Measurements from ENCODE around the gene MRPL53. TPM values are rescaled to one million over a fixed set of nuclear protein-coding genes. Genes with fewer than 3 reads are reported as not detected.

MRPL53 gene
- total and polyA plus RNA-seq, 2 of the 13 experiments (the other 11 are each of a cell fraction or from before 2014, with no cell fraction given) = 34.3 to 51.9 TPM

DNA sequence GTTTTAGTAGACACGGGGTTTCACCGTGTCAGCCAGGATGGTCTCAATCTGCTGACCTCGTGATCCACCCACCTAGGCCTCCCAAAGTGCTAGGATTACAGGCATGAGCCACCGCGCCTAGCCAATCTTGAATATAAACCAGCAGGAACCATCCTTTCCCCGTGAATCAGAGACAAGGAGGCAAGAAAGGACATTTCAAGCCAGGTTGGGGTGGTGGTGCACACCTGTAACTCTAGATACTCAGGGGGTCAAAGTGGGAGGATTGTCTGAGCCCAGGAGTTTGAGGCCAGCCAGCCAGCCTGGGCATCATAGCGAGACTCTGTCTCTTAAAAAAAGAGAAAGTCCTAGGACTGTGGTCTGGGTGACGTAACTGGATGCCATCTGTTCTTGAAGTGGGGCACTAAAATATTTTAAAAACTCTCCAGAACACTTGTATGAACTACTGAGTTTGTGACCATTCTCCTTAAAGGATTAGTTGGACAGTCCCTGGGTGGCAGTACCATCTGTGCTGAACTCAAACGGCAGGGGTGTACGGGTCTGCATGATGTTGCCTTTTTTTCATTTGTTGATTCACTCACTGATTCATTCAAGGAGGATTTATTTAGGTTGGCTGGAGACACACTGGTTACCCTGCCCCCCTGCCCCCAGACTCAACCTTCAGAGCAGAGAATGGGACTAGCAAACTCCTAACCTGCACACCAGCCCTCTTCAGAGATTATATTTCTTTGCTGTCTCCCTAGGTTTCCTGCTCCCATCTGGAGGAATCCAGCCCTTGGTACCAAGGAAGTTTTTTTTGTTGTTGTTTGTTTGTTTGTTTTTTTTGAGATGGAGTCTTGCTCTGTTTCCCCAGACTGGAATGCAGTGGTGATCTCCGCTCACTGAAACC is 38.9 kb upstream of the MRPL53 start (continued):
- TF ChIP-seq, protein P1, sequence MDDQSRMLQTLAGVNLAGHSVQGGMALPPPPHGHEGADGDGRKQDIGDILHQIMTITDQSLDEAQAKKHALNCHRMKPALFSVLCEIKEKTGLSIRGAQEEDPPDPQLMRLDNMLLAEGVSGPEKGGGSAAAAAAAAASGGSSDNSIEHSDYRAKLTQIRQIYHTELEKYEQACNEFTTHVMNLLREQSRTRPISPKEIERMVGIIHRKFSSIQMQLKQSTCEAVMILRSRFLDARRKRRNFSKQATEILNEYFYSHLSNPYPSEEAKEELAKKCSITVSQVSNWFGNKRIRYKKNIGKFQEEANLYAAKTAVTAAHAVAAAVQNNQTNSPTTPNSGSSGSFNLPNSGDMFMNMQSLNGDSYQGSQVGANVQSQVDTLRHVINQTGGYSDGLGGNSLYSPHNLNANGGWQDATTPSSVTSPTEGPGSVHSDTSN (CRISPR knock-in tag; IDR thresholded peaks at IDR 0.05; ENCODE audit: borderline replicate concordance) = no peak
- TF ChIP-seq KDM5A (IDR thresholded peaks at IDR 0.05; ENCODE audit: borderline replicate concordance, low read length) (no peak), MED8 (CRISPR knock-in tag; IDR thresholded peaks at IDR 0.05; ENCODE audit: insufficient replicate concordance) (peak; percentile 42), SMAD3 (CRISPR knock-in tag; IDR thresholded peaks at IDR 0.05) (no peak), HIVEP1 (CRISPR knock-in tag; IDR thresholded peaks at IDR 0.05) (0 out of 2 replicates have a peak, but pooled peaks have one; percentile 46), ZBTB38 (CRISPR knock-in tag; IDR thresholded peaks at IDR 0.05) (no peak), NONO (IDR thresholded peaks at IDR 0.05) (no peak), NONO (CRISPR knock-in tag; conservative IDR thresholded peaks at IDR 0.05) (peak; percentile 39; the same call in 1 of the 2 replicates), PHF21A (CRISPR knock-in tag; IDR thresholded peaks at IDR 0.05) (no peak), CAMTA2 (CRISPR knock-in tag; IDR thresholded peaks at IDR 0.05; ENCODE audit: borderline replicate concordance) (0 out of 2 replicates have a peak, but pooled peaks have one; percentile 72), POLR2A (IDR thresholded peaks at IDR 0.05; ENCODE audit: insufficient read depth in 1 of 2, low read depth in 2 of 2, low read length in 2 of 2) (peak in 1 of 2 experiments; percentile 18; a peak in 1 of 4 replicates), ZNF629 (CRISPR knock-in tag; conservative IDR thresholded peaks at IDR 0.05) (0 out of 2 replicates have a peak, but pooled peaks have one; percentile 43), ARNT (IDR thresholded peaks at IDR 0.05) (no peak)
- TF ChIP-seq, protein P2, sequence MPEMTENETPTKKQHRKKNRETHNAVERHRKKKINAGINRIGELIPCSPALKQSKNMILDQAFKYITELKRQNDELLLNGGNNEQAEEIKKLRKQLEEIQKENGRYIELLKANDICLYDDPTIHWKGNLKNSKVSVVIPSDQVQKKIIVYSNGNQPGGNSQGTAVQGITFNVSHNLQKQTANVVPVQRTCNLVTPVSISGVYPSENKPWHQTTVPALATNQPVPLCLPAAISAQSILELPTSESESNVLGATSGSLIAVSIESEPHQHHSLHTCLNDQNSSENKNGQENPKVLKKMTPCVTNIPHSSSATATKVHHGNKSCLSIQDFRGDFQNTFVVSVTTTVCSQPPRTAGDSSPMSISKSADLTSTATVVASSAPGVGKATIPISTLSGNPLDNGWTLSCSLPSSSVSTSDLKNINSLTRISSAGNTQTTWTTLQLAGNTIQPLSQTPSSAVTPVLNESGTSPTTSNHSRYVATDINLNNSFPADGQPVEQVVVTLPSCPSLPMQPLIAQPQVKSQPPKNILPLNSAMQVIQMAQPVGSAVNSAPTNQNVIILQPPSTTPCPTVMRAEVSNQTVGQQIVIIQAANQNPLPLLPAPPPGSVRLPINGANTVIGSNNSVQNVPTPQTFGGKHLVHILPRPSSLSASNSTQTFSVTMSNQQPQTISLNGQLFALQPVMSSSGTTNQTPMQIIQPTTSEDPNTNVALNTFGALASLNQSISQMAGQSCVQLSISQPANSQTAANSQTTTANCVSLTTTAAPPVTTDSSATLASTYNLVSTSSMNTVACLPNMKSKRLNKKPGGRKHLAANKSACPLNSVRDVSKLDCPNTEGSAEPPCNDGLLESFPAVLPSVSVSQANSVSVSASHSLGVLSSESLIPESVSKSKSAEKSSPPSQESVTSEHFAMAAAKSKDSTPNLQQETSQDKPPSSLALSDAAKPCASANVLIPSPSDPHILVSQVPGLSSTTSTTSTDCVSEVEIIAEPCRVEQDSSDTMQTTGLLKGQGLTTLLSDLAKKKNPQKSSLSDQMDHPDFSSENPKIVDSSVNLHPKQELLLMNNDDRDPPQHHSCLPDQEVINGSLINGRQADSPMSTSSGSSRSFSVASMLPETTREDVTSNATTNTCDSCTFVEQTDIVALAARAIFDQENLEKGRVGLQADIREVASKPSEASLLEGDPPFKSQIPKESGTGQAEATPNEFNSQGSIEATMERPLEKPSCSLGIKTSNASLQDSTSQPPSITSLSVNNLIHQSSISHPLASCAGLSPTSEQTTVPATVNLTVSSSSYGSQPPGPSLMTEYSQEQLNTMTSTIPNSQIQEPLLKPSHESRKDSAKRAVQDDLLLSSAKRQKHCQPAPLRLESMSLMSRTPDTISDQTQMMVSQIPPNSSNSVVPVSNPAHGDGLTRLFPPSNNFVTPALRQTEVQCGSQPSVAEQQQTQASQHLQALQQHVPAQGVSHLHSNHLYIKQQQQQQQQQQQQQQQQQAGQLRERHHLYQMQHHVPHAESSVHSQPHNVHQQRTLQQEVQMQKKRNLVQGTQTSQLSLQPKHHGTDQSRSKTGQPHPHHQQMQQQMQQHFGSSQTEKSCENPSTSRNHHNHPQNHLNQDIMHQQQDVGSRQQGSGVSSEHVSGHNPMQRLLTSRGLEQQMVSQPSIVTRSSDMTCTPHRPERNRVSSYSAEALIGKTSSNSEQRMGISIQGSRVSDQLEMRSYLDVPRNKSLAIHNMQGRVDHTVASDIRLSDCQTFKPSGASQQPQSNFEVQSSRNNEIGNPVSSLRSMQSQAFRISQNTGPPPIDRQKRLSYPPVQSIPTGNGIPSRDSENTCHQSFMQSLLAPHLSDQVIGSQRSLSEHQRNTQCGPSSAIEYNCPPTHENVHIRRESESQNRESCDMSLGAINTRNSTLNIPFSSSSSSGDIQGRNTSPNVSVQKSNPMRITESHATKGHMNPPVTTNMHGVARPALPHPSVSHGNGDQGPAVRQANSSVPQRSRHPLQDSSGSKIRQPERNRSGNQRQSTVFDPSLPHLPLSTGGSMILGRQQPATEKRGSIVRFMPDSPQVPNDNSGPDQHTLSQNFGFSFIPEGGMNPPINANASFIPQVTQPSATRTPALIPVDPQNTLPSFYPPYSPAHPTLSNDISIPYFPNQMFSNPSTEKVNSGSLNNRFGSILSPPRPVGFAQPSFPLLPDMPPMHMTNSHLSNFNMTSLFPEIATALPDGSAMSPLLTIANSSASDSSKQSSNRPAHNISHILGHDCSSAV (CRISPR knock-in tag; IDR thresholded peaks at IDR 0.05; ENCODE audit: borderline replicate concordance) = no peak
- TF ChIP-seq, protein P3, sequence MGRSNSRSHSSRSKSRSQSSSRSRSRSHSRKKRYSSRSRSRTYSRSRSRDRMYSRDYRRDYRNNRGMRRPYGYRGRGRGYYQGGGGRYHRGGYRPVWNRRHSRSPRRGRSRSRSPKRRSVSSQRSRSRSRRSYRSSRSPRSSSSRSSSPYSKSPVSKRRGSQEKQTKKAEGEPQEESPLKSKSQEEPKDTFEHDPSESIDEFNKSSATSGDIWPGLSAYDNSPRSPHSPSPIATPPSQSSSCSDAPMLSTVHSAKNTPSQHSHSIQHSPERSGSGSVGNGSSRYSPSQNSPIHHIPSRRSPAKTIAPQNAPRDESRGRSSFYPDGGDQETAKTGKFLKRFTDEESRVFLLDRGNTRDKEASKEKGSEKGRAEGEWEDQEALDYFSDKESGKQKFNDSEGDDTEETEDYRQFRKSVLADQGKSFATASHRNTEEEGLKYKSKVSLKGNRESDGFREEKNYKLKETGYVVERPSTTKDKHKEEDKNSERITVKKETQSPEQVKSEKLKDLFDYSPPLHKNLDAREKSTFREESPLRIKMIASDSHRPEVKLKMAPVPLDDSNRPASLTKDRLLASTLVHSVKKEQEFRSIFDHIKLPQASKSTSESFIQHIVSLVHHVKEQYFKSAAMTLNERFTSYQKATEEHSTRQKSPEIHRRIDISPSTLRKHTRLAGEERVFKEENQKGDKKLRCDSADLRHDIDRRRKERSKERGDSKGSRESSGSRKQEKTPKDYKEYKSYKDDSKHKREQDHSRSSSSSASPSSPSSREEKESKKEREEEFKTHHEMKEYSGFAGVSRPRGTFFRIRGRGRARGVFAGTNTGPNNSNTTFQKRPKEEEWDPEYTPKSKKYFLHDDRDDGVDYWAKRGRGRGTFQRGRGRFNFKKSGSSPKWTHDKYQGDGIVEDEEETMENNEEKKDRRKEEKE (IDR thresholded peaks at IDR 0.05) = no peak
- TF ChIP-seq, protein P4, sequence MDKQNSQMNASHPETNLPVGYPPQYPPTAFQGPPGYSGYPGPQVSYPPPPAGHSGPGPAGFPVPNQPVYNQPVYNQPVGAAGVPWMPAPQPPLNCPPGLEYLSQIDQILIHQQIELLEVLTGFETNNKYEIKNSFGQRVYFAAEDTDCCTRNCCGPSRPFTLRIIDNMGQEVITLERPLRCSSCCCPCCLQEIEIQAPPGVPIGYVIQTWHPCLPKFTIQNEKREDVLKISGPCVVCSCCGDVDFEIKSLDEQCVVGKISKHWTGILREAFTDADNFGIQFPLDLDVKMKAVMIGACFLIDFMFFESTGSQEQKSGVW (CRISPR knock-in tag; IDR thresholded peaks at IDR 0.05; ENCODE audit: borderline replicate concordance) = no peak

Data from HepG2 (cell line).